Measurements from ENCODE around the gene DNAH9.
"Not testable (repeated sequence)": the region's sequence is repeated elsewhere in the genome, so short reads cannot be mapped to it uniquely, and the experiment has no call there.

DNAH9 gene

DNA sequence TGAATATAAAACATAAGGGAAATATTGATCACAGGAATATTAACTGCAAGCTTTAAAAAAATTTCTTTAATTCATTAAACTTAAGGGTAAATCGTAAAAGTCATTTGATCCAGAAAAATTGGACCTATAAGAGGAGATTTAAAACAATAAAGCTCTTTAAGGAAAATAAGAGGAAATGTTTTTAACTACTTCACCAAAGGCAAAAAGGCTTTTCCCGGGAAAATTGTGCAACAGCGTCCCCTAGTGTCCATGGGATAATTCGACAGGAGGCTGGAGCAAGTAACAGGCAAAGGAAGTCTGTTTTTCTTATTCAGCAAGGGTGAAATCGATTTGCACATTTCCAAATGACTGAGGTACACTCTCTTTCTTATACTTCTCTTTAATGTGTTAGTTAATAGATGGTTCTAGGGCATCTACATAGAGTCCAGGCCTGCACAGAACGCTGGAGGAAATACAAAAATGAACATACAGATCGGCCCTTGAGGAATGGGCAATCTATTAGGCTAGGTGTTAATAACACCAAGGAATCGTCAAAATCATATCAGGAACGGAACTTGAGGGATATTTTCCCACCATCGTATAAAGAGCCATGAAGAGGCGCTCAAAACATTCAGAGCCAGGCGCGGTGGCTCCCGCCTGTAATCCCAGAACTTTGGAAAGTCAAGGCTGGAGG lies 337.6 kb downstream of the DNAH9 start:
- H3K4me3 ChIP-seq (ENCODE audit: low read length), result no peak overlapping the region
- H3K4me1 ChIP-seq (ENCODE audit: insufficient read depth, low read length), result no peaks in the 10 kb centered on the region
- H3K36me3 ChIP-seq (ENCODE audit: insufficient read depth, low read depth, low read length), result no peaks in the 10 kb centered on the region
- H3K9me3 ChIP-seq (ENCODE audit: insufficient read depth, low read depth, low read length), result no peaks in the 10 kb centered on the region
- H3K9ac ChIP-seq (ENCODE audit: low read depth, low read length), result no peak overlapping the region
- H3K27ac ChIP-seq (ENCODE audit: low read length), result no peak overlapping the region
- no peaks in the 10 kb centered on the region for H3K27me3 ChIP-seq (ENCODE audit: insufficient read depth, low read length)

DNA sequence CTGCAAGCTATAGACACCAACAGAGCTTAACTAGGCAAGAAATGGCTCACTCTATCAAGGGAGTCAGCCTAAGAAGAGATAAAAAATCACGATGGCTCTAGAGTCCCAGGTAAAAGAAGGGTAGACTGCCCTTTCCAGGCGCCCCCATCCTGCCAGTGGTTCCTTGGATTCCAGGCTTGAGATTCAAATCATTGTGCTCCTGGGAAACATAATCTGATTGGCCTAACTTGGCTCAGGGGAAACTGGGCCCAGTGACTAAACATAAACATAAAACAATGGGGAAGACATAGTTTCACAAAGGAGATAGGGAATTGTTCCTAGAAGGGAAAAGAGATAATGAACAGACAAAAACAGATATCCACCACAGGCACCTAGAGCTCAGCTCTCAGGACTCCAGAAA lies 342.6 kb downstream of the DNAH9 start:
- H3K27ac ChIP-seq (ENCODE audit: low read length), result no peak overlapping the region
- H3K36me3 ChIP-seq (ENCODE audit: insufficient read depth, low read depth, low read length), result no peaks in the 10 kb centered on the region

DNA sequence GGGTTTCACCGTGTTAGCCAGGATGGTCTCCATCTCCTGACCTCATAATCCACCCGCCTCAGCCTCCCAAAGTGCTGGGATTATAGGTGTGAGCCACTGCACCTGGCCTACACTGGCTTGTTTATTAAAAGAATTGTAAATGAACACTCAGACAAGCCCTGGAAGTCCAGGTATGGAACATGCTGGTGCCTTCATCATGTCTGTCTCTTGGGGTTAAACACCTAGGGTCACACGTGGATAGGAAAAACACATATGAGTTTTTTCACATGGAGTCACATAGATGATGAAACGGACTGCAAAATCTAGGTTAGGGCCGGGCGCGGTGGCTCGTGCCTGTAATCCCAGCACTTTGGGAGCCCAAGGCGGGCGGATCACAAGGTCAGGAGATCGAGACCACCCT lies 344.8 kb downstream of the DNAH9 start:
- H3K36me3 ChIP-seq (ENCODE audit: insufficient read depth, low read depth, low read length); H3K9ac ChIP-seq (ENCODE audit: low read depth, low read length); H3K27ac ChIP-seq (ENCODE audit: low read length); H3K4me1 ChIP-seq (ENCODE audit: insufficient read depth, low read length); H3K4me3 ChIP-seq (ENCODE audit: low read length); H3K27me3 ChIP-seq (ENCODE audit: insufficient read depth, low read length); H3K9me3 ChIP-seq (ENCODE audit: insufficient read depth, low read depth, low read length): not testable (repeated sequence)

More for the DNA sequence above, 342.6 kb downstream of the DNAH9 start:
- H3K9ac ChIP-seq (ENCODE audit: low read depth, low read length), result no peak overlapping the region
- no peaks in the 10 kb centered on the region for H3K4me1 ChIP-seq (ENCODE audit: insufficient read depth, low read length)
- H3K4me3 ChIP-seq (ENCODE audit: low read length), result no peak overlapping the region
- no peaks in the 10 kb centered on the region for H3K9me3 ChIP-seq (ENCODE audit: insufficient read depth, low read depth, low read length)
- no peaks in the 10 kb centered on the region for H3K27me3 ChIP-seq (ENCODE audit: insufficient read depth, low read length)

DNA sequence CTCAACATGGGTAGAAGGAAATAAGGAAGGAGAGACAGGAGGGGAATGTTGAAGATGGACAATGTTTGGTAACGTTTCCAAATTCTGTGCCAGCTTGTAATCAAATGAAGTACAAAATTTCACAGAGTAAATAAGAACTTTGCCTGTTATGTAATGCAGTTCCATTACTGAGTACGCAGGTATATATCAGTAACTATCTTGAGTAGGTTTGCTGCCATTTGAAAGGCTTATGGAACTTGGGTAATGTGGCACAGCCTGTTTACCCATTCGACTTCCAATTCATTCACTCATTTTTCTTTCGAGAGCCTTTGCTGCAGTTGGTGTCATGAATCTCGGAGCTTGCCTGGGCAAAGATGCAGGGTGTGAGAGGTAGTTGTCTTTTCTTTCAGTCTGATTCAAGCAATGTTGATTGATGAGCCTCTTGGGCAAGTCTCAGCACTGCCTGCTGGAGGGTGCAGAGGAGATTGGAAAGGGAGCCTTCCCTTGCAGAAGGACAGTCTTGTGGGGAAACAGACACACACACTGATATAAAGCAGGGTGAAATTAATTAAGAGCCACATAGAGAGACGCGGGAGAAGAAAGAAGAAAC lies 345.6 kb downstream of the DNAH9 start:
- Histone ChIP-seq H3K27ac (ENCODE audit: low read length) (no peak overlapping the region), H3K27me3 (ENCODE audit: insufficient read depth, low read length) (no peaks in the 10 kb centered on the region), H3K9me3 (ENCODE audit: insufficient read depth, low read depth, low read length) (no peaks in the 10 kb centered on the region), H3K36me3 (ENCODE audit: insufficient read depth, low read depth, low read length) (no peaks in the 10 kb centered on the region), H3K4me3 (ENCODE audit: low read length) (no peak overlapping the region), H3K9ac (ENCODE audit: low read depth, low read length) (no peak overlapping the region), H3K4me1 (ENCODE audit: insufficient read depth, low read length) (no peaks in the 10 kb centered on the region)

DNA sequence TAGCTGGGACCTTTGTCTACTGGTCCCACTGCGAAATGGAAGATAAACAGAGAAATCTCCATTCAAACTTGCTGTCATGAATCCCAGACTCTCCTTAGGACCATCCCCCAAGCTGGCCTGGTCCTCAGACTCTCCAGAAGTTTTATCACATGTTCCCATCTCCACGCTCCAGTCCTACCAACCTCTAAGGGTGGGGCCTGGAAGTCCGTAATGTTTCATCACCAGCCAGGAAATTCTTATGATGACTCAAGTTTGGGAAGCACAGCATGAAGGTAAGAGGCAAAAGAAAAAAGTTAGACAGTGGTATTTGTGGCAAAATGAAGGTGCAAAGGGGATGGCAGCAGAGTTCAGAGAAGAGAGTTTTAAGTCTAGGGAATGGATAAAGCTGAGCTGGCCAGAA lies 346.3 kb downstream of the DNAH9 start:
- Histone ChIP-seq H3K9ac (ENCODE audit: low read depth, low read length) (no peak overlapping the region), H3K9me3 (ENCODE audit: insufficient read depth, low read depth, low read length) (no peaks in the 10 kb centered on the region), H3K27ac (ENCODE audit: low read length) (no peak overlapping the region), H3K36me3 (ENCODE audit: insufficient read depth, low read depth, low read length) (no peaks in the 10 kb centered on the region), H3K4me3 (ENCODE audit: low read length) (no peak overlapping the region), H3K27me3 (ENCODE audit: insufficient read depth, low read length) (no peaks in the 10 kb centered on the region), H3K4me1 (ENCODE audit: insufficient read depth, low read length) (no peaks in the 10 kb centered on the region)

DNA sequence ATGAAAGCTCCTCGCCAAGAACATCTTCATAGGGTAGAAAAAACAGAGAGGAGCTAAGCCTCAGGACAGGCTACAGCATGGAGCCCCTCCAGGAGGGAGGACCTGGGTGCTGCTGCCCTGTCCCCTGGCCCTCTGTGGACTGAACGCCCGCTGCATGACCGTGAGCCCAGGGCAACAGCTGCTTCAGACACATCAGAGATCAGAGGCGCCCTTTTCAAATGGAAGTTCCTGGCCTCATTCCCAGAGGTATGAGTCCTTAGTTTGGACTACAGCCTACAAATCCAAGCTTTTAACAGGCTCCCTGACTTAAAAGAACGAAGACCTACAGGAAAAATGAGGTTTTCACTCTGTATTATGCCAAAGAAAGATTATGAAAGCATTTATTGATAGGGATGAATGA lies 350.5 kb downstream of the DNAH9 start:
- Histone ChIP-seq H3K4me3 (ENCODE audit: low read length) (no peak overlapping the region), H3K9ac (ENCODE audit: low read depth, low read length) (no peak overlapping the region), H3K4me1 (ENCODE audit: insufficient read depth, low read length) (no peaks in the 10 kb centered on the region), H3K36me3 (ENCODE audit: insufficient read depth, low read depth, low read length) (no peaks in the 10 kb centered on the region), H3K27me3 (ENCODE audit: insufficient read depth, low read length) (no peaks in the 10 kb centered on the region), H3K9me3 (ENCODE audit: insufficient read depth, low read depth, low read length) (peaks cover 12% of the 10 kb centered on the region), H3K27ac (ENCODE audit: low read length) (no peak overlapping the region)

DNA sequence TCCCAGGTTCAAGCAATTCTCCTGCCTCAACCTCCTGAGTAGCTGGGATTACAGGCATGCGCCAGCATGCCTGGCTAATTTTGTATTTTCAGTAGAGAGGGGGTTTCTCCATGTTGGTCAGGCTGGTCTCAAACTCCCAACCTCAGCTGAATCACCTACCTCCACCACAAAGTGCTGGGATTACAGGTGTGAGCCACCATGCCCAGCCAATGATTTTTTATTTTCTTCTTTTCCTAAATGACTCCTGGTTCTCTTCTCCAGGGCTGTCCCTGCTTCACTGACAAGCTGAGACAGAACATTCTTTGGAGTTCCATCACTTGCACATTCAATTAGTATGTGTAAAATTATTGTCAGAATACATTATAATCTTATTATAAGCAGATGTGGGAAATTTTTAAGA lies 351.3 kb downstream of the DNAH9 start:
- not testable (repeated sequence) for H3K27ac ChIP-seq (ENCODE audit: low read length); H3K4me1 ChIP-seq (ENCODE audit: insufficient read depth, low read length); H3K9ac ChIP-seq (ENCODE audit: low read depth, low read length); H3K4me3 ChIP-seq (ENCODE audit: low read length); H3K27me3 ChIP-seq (ENCODE audit: insufficient read depth, low read length); H3K36me3 ChIP-seq (ENCODE audit: insufficient read depth, low read depth, low read length)
- H3K9me3 ChIP-seq (ENCODE audit: insufficient read depth, low read depth, low read length), result peaks cover 17% of the 10 kb centered on the region

DNA sequence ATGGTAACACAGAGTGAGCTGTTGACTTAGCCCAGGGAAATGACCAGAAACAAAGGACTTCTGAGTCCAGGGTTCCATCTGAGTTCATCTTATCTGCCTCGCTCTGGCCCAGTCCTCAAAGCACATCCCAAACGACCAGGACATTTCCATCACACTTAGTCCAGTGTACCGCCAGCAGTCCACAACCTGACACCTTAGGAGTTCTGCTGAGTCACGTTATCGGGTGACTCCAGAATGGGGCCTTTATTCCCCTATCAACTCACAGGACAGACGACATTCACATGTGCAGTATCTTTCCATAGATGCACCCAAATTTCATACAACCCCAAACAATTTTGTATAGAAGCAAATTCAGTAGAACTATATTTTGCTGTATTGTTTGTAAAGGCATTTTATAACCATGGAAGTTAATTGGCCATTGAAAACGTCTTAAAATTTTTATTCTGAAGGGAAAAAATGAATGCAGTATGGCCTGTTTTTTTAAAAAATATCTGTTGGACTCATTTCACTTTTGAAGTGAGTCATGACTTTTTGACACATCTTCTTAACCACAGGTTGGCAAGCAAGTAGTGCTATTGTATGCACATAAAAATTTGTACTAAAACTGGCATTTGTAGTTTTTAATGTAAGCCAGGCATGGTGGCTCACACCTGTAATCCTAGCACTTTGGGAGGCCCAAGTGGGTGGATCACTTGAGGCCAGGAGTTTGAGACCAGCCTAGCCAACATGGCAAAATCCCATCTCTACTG lies 352.7 kb downstream of the DNAH9 start:
- H3K9ac ChIP-seq (ENCODE audit: low read depth, low read length), result no peak overlapping the region
- H3K27ac ChIP-seq (ENCODE audit: low read length), result no peak overlapping the region
- no peaks in the 10 kb centered on the region for H3K36me3 ChIP-seq (ENCODE audit: insufficient read depth, low read depth, low read length)
- H3K4me1 ChIP-seq (ENCODE audit: insufficient read depth, low read length), result no peaks in the 10 kb centered on the region
- H3K4me3 ChIP-seq (ENCODE audit: low read length), result no peak overlapping the region
- H3K9me3 ChIP-seq (ENCODE audit: insufficient read depth, low read depth, low read length), result peaks cover 22% of the 10 kb centered on the region
- H3K27me3 ChIP-seq (ENCODE audit: insufficient read depth, low read length), result no peaks in the 10 kb centered on the region

DNA sequence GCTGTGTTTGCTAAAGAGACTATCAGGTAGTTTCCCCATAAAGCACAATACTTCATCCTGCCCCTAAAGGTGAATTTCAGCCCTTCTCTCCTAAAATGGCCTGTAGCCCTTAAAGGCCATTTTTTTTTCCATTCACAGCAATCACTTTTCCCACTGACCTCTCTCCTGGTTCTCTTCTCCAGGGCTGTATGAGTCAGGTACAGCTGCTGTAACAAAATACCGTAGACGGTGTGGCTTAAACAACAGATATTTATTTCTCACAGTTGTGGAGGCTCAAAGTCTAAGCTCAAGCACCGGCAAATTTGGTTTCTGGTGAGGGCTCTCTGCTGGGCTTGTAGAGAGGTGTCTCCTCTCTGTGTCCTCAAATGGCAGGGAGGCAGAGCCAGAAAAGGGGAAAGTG lies 354.3 kb downstream of the DNAH9 start:
- Histone ChIP-seq H3K36me3 (ENCODE audit: insufficient read depth, low read depth, low read length) (no peaks in the 10 kb centered on the region), H3K9ac (ENCODE audit: low read depth, low read length) (no peak overlapping the region), H3K4me1 (ENCODE audit: insufficient read depth, low read length) (no peaks in the 10 kb centered on the region), H3K27ac (ENCODE audit: low read length) (no peak overlapping the region), H3K4me3 (ENCODE audit: low read length) (no peak overlapping the region), H3K27me3 (ENCODE audit: insufficient read depth, low read length) (no peaks in the 10 kb centered on the region), H3K9me3 (ENCODE audit: insufficient read depth, low read depth, low read length) (peaks cover 22% of the 10 kb centered on the region)

DNA sequence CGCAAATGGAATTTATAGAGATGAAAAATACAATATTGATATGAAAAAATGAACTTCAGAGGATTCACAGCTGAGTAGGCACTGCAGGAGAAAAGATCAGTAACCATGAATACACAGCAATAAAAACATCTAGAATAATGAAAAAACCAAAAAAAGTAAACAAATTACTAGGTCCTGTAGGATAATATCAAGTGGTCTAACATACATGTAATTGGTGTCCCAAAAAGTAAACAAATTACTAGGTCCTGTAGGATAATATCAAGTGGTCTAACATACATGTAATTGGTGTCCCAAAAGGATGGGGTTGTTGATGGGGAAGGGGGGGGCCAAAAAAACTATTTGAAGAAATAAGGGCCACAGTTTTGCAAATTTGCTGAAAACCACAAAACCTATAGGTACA lies 355.7 kb downstream of the DNAH9 start:
- Histone ChIP-seq H3K36me3 (ENCODE audit: insufficient read depth, low read depth, low read length) (no peaks in the 10 kb centered on the region), H3K4me1 (ENCODE audit: insufficient read depth, low read length) (no peaks in the 10 kb centered on the region), H3K4me3 (ENCODE audit: low read length) (no peak overlapping the region), H3K9ac (ENCODE audit: low read depth, low read length) (no peak overlapping the region), H3K9me3 (ENCODE audit: insufficient read depth, low read depth, low read length) (peaks cover 22% of the 10 kb centered on the region), H3K27me3 (ENCODE audit: insufficient read depth, low read length) (no peaks in the 10 kb centered on the region), H3K27ac (ENCODE audit: low read length) (no peak overlapping the region)

DNA sequence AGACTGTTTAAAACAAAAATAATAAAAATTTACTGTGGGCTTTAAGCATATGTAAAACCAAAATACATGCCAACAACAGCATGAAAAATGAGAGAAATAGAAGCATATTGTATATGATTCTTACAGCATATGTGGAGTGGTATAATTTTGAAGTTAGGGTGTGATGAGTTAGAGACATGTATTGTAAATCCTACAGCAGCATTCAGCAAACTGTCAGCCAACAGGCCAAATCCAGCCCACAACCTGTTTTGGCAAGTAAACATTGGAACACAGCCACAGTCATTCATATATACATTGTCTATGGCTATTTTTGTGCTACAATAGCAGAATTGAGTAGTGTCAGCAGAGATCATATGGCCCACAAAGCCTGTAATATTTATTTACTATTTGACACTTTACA lies 356.7 kb downstream of the DNAH9 start:
- H3K9me3 ChIP-seq (ENCODE audit: insufficient read depth, low read depth, low read length), result peaks cover 22% of the 10 kb centered on the region
- H3K9ac ChIP-seq (ENCODE audit: low read depth, low read length), result no peak overlapping the region

DNA sequence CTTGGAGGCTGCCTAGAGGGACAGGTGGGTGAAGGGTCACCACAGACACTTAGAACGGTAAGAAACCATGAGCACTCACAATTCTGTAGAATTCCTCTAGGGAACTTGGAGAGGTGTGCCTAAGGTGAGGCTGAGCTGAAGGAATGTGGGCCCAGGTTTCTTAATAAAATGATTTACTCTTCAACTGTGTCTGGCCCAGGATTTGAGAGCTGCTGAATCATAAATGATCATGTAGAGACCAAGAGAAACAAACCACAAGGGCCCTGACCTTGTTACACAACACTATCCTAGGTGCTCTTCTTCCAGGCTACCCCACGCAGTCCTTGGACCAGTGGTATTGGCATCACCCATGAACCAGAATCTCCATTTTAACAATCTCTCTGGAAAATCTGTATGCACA lies 371.3 kb downstream of the DNAH9 start:
- no peaks in the 10 kb centered on the region for H3K36me3 ChIP-seq (ENCODE audit: insufficient read depth, low read depth, low read length)
- H3K4me1 ChIP-seq (ENCODE audit: insufficient read depth, low read length), result no peaks in the 10 kb centered on the region
- H3K9me3 ChIP-seq (ENCODE audit: insufficient read depth, low read depth, low read length), result peaks cover 14% of the 10 kb centered on the region
- no peak overlapping the region for H3K9ac ChIP-seq (ENCODE audit: low read depth, low read length)
- H3K27me3 ChIP-seq (ENCODE audit: insufficient read depth, low read length), result no peaks in the 10 kb centered on the region
- no peak overlapping the region for H3K4me3 ChIP-seq (ENCODE audit: low read length)
- H3K27ac ChIP-seq (ENCODE audit: low read length), result no peak overlapping the region

More for the DNA sequence above, 356.7 kb downstream of the DNAH9 start:
- Histone ChIP-seq H3K4me3 (ENCODE audit: low read length) (no peak overlapping the region), H3K27ac (ENCODE audit: low read length) (no peak overlapping the region), H3K27me3 (ENCODE audit: insufficient read depth, low read length) (no peaks in the 10 kb centered on the region), H3K4me1 (ENCODE audit: insufficient read depth, low read length) (no peaks in the 10 kb centered on the region), H3K36me3 (ENCODE audit: insufficient read depth, low read depth, low read length) (no peaks in the 10 kb centered on the region)

Measured in iPS-20b (cell line).